ENCODE results near the gene YOD1.
A peak's percentile ranks its signal among the peaks of the same experiment; 100 is the strongest.
"Not testable (repeated sequence)": the region's sequence is repeated elsewhere in the genome, so short reads cannot be mapped to it uniquely, and the experiment has no call there.

Gene YOD1

DNA sequence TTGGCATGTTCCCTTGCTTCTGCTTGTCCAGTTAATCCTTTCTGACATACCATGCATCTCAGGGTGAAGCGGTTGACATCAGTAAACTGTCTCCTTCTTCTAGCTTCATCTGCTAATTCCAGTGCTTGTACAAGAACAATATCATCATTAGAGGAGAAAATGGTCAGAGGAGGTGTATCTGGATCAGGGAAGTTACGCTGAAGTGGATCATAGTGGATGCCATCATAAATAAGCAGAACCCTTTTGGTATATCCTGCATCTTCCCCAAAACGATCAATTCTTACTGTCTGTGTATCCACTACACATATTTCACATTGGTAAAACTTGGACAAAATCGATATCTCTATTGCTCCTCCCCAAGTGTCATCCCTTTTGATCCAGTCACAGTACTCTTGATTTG is 2.0 kb downstream of the YOD1 start:
- DNase-seq (ENCODE audit: low read depth): no peak

DNA sequence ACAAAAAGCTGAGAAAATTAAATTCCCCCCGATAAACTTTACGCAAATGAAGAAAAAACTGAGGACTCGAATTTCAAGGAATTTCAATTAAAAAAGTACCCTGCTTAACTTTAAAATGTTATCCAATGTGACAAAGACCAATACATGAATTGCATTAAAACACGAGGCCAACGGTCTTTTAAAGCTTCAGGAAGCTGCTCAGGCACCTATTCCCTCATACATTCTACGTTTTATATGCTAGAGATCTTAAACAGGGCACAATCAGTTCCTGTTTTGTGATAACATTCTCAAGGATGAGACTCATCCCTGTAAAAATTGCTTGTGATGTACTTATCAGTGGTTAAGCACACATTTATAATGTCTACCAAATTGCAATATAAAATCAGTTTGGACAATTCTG is 3.0 kb downstream of the YOD1 start:
- DNase-seq (ENCODE audit: low read depth): no peak

DNA sequence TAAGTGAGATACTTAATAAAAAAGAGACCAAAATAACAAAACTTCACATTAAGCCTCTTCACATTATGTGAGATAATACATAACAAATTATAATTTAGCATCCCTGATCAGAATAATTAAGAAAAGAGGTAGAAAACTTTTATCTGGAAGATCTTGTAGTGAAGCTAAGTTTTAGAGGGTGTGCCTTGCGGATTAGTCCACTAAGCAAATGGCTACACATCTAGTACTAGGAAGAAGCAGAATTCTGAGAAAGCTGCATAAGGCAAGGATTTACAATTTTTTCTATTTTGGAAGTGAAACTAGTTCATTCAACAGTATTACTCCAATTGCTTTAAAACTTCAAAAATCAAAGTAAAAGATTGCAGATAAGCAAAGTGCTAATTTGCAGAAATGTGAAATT is 3.5 kb downstream of the YOD1 start:
- no peak for DNase-seq (ENCODE audit: low read depth)

DNA sequence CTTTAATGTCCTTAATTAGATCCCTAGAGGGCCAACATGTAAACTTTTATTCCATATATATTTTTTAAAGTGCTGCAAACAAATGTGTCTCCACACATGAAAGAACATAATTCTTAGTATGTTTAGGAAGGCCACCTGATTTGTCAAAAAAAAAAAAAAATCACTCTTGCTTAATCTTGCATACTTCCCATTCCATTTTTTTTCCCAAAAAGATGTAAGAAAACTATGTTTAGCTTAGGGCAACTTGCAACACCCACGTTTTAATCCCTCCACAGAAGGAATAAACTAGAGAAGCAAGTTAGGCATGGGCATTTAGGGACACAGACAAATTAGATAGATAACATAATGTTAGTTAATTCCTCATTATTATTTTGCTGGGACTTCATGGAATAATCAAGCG is 5.6 kb downstream of the YOD1 start:
- no peak for DNase-seq (ENCODE audit: low read depth)

DNA sequence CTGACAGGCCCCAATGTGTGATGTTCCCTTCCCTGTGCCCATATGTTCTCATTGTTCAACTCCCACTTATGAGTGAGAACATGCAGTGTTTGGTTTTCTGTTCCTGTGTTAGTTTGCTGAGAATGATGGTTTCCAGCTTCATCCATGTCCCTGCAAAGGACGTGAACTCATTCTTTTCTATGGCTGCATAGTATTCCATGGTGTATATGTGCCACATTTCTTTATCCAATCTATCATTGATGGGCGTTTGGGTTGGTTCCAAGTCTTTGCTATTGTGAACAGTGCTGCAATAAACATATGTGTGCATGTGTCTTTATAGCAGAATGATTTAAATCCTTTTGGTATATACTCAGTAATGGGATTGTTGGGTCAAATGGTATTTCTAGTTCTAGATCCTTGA is 9.6 kb downstream of the YOD1 start:
- not testable (repeated sequence) for DNase-seq (ENCODE audit: low read depth)

DNA sequence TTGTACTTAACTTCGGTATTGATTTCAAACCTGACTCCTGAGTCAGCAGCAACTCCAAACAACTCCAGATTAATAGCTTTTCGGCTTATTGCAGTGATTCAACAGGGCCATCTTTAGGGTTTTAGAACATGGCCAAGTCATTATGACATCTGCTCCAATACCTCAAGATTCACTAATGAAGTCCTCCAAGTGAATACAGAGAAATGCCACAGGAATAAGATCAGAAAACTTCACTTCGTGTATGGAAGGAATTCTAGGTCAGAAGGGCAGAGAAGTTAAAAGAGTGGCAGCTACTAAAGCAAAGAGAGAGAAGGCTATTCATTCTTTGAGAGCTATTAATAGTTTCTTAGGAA is 10.9 kb downstream of the YOD1 start:
- no peak for DNase-seq (ENCODE audit: low read depth)

DNA sequence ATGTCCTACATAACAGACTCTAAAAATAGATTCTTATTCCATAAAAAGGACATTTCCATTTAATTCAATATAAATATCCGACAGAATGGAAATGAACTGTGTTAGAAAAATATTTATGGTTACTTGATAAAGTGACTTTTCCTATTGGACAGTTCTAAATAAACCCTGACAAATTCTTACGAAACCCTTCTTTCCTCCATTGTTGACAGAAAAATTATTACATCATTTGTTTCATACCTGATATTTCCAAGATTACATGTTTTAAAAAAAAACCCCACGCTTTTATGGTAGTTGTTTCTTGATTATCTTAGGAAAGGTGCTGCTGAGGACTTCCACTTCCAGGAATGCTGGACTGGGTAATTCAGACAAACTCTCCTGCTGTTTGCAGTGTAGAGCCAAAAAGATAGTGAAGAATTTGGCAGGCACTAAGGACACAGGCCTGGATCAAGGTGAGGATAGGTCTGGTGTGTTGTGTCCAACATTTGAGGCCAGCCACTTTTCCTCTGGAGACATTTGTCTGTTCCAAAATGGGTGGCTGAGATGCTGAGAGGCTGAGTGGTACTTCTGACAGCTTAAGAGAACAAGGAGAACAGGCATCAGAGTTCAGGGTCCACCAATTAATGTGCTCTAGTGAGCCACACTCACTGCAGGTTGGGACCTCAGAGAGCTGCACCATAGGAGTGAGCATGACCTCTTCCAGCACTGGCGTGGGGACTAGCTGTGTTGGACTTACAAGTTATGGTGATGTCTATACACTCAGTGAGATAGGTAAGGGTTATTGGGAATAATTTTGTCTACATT is 11.4 kb downstream of the YOD1 start:
- no peak for DNase-seq (ENCODE audit: low read depth)

DNA sequence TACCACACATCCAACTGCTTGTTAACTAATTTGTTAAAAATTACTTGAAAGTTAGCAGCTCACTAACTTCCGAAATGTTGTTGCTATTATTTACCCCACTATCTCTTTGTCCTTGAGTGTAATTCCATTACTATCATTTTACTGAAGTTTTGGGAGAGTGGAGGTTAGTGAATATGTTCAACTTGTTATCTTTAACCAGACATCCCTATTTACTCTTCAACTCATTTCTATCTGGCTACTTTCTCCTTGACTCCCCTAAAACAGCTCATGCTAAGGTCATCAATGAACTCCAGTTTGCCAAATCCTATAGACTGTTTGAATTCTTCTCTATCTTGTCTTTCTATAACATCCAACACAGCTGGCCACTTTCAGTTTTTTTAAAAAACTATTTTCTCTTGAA is 14.1 kb downstream of the YOD1 start:
- DNase-seq (ENCODE audit: low read depth): no peak

DNA sequence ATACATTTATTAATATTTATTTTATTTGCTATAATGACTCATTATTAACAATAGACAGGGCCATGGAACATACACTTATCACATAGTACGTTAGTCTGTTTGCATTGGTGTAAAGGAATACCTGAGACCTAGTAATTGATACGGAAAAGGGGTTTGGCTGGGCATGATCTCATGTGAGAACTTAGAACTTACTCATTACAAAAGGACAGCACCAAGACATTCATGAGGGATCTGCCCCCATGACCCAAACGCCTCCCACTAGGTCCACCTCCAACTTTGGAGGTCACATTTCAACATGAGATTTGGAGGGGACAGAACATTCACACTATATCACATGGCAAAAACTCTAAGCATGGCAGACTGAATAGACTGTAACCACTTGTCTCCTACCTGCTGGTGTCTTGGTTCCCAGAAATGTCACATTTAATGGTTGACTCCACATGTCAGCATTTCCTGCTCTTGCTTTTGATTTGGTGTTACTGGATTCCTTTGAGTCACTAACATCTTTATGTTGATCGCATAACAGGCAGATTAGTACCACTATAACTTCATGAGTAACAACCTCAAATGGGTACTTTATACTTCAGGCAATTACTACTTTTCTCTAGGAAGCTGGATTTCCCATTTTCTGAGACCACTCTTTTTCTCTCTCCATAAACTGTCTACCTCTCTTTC is 15.0 kb downstream of the YOD1 start:
- DNase-seq (ENCODE audit: low read depth): peak; percentile 71

DNA sequence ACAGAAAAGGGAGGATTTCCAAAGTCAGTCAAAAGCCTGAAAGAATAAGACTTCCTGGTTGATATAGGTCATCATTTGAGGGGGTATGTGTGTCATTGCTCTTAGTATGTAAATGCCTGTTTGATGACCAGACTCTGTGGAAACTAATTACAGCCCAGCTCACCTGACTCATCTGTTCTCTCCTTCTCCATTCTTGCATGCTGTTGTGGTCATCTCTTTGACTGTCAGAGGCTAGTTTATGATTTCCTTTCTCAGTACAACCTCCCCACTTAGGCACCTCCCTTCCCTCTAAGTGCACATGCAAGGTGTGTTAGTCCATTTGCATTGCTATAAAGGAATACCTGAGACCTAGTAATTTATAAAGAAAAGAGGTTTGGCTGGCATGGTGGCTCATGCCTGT is 16.0 kb downstream of the YOD1 start:
- DNase-seq (ENCODE audit: low read depth): peak; percentile 95

DNA sequence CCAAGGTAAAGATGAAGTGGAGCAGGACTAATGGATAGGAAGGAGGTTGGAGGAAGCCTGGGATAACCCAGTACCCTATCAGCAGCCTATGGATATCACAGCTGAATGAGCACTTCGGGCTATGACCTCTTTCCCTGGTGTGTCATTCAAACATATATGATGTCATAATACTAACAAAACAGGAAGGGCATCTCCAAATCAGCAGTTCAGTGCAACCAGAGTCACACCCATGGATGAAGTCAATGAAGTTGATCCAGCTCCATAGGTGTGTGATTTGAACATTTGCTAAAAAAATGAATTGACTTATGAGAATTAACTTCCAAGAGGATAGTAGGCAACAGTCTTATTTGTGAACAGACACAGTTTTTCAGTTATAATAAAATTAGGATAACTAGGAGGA is 16.8 kb downstream of the YOD1 start:
- peak; percentile 38 for DNase-seq (ENCODE audit: low read depth)

DNA sequence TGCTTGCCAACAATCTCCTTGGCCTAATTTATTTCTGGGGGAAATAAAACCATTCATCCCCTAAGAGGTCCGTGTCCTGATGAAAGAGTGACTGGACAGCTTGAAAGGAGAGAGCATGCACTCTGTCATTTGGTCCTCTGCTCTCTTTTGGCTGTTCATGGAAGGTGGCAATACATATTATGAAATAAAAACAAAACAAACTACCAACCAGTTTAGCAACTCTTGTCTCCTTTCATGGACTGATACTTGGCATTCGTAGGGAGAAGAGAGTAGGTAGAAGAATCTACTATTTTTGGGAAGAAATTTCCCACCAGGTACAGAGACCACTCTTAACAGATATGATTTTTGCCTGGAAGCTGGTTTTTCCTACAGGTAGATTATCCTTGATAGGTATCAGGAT is 17.7 kb downstream of the YOD1 start:
- DNase-seq (ENCODE audit: low read depth): no peak

DNA sequence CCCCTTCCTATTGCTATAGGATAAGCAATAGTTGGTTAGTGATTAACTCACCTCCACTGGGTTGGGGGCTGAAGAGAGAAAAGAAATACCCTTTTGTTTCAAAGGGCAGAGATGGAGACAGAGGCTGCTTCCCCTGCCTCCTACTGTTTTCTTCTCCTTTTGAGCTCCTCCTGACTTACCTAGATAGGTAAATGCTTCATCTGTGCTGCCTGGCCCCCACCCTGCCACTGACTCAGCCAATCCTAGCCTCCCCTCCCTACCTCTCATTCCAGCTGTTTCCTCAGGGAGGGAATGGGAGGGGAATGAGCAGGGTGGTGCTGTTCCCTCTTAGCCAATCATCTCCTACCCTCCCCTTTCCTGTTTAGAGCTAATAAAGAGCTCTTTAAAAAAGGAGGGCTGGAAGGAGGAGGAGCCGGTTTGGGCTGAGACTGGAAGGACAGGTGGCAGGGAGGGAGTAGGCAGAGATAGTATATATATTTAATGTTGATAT is 18.4 kb downstream of the YOD1 start, which contains the start of gene C1orf116:
Gene C1orf116 (minus strand): TSS at position 229 of the 490 bp plus-strand sequence. CDS start 5,158 bp downstream, outside the sequence.
- DNase-seq (ENCODE audit: low read depth): peak; percentile 21

DNA sequence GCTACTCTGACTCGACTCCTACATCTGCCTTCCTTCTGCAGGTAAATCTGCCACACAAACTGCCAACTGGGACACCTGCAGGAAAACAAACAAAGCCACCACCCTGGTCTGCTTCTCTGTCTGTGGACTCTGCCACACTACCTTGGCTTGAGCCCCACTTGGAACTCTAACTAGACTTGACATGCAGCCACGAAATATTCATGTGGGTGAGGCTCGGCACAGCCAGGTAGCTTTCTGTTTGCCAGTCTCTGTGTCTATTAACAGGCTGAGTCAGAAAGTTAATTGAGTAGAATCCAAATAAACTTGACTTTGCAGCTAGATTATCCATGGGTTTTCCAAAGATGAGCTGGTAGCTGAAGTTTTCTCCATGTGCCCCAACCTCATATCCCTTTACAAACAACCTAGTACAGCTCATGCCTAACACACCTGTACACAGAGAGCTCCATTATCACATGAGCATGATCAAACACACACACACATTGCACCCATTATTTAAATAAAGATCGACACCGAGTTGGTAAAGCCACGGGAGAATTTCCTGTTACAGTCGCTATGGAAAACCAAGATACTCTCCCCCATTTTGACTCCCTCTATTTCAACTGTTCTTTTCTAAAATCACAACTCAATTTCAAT is 19.3 kb downstream of the YOD1 start:
- no peak for DNase-seq (ENCODE audit: low read depth)

DNA sequence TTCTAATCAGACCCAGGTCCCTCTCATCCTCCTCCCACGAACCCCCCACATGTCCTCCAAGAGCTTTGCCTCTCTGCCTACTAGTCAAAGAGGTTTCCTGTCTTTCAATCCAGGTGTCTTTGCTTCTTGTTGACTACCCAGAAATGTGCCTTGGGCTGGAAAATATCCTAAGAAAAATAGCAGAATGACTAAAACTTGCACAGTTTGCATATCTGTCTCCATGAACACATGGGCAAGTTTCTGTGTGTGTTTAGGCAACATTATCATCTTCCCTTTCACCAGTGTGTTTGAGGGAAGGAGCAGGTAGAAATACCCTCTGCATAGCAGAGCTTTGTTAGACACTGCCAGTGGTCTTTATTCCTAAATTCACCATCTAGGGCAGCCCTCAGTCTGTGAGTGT is 20.0 kb downstream of the YOD1 start:
- DNase-seq (ENCODE audit: low read depth): no peak

DNA sequence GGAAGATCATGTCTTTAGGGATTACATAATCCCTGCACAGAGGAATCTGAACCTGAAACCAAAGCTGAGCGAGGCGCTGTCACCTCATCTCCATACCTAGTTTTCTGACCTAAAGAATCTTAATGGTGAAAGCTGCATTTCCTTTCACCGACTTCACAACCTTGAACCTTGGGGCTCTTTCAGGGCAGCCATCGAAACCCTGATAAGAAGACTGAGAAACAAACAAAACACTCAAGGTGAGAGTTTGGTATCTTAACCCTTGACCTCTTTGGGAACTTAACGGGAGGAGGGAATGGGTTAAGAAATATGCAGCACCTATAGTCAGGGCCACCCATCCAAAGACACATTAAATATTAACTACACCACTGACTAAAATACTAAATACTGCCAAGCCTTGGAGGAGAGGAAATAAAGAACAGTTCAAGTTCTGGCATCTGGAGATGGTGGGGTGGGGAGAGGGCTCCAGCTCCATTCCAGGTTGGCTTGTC is 20.4 kb downstream of the YOD1 start:
- no peak for DNase-seq (ENCODE audit: low read depth)

DNA sequence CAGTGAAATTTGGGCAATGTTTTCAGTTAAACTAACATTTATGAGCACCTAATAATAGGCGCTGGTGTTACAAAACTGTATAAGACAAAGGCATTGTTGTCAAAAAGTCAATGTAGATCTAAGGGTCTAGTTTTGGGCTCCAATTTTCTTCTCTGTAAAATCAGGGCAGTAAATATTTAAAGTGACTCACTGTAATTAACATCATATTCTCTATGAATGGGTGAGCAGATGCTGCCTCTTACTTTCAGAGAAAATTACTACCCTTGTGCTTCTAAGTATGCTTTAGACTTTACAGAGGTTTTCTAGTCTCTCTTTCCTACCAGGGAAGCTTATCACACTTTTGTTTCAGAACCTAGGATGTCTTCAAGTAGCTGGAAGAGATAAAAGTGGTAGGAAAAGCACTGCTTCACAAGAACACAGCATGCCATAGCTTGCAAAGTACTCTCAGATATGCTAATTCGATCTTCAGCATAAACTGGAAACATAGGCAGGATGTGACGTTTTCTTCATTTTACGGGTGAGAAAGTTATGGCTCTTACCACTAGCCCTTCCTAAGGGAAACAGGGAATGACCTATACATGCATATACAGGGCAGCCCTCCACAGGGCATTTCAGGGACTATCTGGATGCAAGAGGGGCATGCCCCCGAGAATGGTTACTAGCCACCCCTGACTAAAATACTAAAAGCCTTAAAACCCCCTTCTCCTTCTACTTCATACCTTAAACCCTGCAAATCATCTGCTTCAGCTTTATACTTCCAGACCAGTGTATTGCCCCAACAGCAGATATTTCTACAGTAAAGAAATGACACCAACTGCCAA is 21.1 kb downstream of the YOD1 start:
- DNase-seq (ENCODE audit: low read depth): no peak

DNA sequence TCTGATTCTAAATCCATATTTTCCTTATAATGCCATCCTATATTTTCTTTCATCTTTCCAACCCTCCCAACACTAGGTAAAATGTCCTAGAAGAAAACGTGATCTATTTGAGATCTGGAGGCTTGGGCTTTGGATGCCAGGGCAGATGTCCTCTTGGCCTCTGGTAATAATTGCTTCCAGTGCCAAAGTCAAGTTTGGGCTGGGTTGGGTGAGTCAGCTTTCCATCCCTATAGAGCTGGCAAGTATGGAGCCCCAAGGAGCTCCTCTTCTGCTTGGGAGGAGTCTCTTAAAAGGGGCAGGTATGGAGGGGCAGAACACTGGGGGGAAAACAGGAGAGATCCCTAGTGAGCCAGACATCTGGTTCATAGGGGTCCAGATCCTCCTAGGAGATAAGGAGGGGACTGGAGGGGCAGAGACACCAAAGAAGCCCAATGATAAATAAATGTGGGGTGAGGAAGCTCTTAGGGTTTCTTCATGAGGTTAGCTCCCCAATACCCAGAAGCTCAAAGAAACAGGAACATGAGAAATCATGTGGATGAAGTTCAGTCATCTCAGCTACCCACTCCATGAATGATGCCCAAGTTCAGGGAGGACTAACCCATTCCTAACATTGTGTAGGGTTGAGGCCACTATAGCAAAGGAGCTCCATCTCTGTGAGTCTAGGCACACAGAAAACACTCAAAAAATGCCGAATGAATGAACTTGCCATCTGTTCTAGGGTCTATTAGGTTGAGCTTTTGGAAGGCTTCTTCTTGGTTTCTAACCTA is 21.9 kb downstream of the YOD1 start:
- DNase-seq (ENCODE audit: low read depth): no peak

DNA sequence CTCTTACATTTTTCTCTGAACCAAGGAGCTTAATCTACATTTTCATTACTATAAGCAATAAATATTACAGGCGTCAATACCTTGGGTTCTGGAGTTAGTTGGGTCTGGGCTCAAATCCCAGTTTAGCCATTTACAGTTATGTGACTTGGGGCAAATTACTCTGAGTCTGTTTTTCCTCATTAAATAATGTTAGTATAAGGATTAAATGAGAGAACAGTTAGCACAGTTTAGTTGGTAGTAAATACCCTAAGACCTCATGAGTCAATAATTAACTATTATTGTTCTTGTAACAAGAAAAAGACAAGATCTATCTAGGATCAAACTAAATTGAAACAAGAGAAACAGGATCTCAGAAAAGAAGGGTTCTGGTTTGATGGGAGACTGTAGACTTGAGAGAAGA is 23.1 kb downstream of the YOD1 start:
- DNase-seq (ENCODE audit: low read depth): no peak

DNA sequence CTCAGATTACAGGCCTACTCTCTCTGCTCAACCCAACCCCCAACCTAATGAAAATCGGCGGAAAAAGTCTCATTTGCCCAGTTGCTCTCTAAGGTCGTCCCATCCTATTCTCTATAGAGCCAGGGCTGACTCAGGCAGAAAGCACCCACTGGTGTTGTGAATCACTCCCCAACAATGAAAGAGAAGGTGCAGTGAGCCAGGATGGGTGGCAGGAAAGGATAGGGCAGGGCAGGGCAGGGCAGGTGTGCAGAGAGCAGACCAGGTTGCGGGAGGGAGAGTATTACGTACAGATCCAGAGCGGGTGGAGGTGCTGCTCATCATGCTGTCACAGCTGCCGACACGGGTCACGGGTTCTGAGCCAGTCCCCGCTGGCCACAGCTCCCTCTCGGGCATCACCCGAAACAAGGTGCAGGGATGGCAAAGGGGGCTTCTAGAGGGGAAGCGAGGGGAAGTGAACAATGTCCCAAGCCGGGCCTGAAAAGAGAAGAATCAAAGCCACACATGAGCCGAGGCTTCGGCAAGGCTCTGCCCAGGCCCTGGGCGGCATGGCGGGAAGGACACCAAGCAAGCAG is 23.7 kb downstream of the YOD1 start:
- peak; percentile 92 for DNase-seq (ENCODE audit: low read depth)

DNA sequence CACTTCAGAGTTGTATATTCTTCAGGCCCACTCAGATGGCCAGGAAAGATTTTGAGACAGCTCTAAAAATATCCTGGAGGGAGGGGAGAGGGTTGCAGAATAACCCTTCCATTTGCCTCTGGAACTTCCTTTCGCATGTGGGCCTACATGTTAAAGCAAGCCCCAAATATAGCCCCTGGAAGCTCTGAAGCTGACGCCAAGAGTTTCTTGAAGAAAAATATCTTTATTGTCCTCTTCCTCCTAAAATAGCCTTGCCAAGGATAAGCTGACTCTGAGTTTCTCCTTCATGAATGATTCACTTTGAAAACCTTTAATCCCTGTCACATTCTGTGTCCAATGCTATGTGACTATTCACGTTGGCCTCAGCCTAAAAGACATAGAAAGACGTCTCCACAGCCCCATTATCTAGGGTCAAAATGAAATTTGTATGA is 24.9 kb downstream of the YOD1 start:
- peak; percentile 57 for DNase-seq (ENCODE audit: low read depth)
